HG03469 (cell line): ENCODE results near the gene SLC52A1.

Experiments
- ATAC-seq: cut with Tn5 transposase; IDR thresholded peaks from one replicate; pipeline ENCODE4 v1.9.1; 2021; ENCODE audit warnings: mild to moderate bottlenecking, moderate library complexity, moderate number of reproducible peaks; ENCODE audit not compliant: unreplicated experiment

Gene SLC52A1

DNA sequence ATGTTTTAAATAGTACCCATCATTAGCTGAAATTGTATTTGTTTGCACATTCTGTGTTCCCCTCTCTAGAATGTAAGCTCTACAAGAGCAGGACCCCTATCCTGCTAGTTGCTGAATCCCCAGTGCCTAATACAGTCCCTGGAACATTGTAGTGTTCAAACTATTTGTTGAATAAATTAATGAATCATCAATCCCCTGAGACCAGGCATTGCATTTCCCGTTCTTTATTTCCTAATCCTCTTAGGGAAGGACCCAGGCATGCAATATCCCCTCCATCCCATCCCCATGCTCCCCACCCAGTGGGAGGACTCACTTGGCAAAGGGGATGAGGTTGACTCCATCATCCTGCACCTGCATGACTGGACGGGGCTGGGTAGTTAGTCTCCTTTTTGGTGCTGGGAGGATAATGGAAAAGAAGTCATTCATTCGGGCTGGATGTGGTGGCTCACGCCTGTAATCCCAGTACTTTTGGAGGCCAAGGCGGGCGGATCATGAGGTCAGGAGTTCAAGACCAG lies 41.1 kb downstream of the SLC52A1 start:
- ATAC-seq, result no peak

DNA sequence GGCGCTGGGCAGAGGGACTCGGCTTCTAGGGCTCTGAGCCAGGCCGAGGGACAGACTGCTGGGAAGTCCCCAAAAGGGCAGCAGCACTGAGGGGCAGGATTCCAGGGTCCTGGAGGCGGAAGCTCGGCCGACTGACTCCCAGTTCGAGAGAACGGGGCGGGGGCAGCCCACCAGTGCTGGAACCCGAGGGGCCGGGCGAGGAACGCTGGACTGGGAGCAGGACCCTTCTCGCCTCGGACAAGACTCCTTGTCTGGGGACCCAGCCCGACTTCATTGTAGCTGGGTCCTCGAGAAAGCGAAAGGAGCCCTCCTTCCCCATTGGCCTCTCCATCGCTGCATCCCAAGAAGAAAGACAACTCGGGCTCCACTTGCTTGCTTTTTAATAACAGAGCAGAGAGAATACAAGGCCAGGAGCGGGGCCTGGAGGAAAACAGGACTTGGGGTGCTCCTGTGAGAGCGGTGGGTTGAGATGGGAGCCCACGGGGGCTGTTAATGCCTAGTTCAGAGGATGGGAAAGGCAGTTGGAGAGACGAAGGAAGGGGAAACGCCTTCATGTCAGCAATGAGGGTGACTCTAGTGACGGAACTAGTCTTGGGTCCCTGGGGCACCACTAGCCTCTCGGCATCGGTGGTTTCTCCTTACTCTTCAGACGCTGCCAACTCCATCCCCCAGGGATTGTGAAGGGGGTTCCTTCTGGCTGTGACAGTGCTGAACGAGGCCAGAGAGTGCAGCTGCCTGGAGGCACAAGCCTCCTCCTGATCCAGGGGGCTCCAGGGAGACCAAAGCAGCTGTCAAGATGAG lies 47.3 kb downstream of the SLC52A1 start:
- no peak for ATAC-seq

DNA sequence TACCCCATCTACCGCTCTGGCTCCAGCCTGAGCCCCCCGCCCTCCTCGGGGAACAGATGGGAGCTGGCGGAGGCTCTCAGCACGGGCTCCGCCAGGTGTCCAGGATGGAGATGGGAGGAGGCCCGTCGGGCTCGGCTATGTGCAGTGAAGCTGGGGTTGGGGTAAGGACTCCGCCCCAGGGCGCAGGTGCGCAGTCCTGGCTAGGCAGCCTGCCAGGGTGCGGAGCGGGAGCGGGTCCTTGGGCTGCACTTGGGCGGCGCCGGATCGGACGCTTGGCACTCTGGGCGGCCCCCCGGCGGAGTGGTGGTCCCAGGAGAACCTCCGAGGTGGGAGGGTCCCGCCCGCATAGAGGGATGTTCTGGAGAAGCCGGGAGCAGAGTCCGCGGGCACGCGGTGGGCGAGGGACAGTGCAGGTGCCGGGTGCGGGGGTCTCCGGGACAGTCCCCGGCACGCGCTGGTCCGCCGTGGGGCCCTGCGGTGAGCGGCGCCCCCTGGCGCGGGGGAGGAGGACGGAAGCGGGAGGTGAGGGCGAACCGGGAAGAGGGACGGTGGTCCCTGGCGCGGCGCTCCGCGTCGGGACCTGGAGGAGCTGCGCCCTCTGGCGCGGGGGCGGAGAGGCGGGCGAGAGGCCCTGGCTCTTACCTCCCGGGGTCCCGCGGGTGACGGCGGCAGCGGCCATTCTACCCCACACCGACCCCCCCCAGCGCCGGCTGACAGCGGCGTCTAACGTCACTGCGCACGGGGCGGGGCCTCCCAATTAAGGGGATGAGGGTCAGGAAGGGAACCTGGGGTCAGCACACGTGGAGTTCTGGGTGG lies 48.1 kb downstream of the SLC52A1 start, which contains the start of gene CAMTA2:
TSS of gene CAMTA2 (minus strand) at position 725 of the 816 bp plus-strand sequence. CDS start 1,453 bp downstream, outside the sequence.
- ATAC-seq, result no peak

DNA sequence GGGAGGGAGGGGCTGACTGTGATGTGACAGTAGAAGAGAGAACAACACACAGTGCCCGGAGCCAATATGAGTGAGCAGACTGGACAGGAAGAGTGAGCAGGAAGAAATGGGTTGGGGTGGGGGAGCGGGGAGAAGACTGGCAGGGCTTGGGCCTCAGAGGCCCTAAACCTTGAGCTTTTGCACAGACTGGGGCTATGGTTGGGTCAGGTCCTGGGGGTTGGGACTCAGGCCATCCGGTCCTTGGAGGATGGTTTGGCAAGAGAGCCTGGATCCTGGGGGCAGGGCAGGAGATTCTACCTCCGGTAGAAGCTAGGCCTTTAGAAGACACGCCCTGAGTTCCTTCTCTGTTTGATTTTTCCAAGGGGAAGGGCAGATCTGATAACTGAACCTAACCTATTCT lies 48.8 kb downstream of the SLC52A1 start:
- no peak for ATAC-seq
